MM.1S (cell line): Measurements from ENCODE around the gene VSTM4.

Experiments used
- DNase-seq: peaks from one replicate; pipeline ENCODE4 v3.0.0-alpha.2; 2015
- H2AFZ ChIP-seq: fragments of 300-600 bp; sonication (generic); 2 replicates; pipeline ENCODE4 v1.6.0; 2016; ENCODE audit warnings: antibody characterized with exemption, low read length
- H3F3A ChIP-seq: fragments of 300-600 bp; sonication (generic); 2 replicates; pipeline ENCODE4 v1.6.1; 2016; ENCODE audit warnings: mild to moderate bottlenecking, antibody characterized with exemption, low read length, moderate library complexity, mixed read lengths; ENCODE audit not compliant: insufficient read depth
- H3K27ac ChIP-seq: fragments of 300-600 bp; sonication (generic); 2 replicates; pipeline ENCODE4 v1.5.1; 2016; ENCODE audit warnings: mild to moderate bottlenecking, low read length
- H3K27me3 ChIP-seq: fragments of 300-600 bp; sonication (generic); replicated peaks from 2 replicates; pipeline ENCODE4 v1.6.0; 2016; ENCODE audit warnings: low read length; ENCODE audit not compliant: insufficient read depth
- H3K36me3 ChIP-seq: fragments of 300-600 bp; sonication (generic); replicated peaks from 2 replicates; pipeline ENCODE4 v1.6.1; 2016; ENCODE audit warnings: mild to moderate bottlenecking, low read length, mixed read lengths; ENCODE audit not compliant: insufficient read depth
- H3K4me1 ChIP-seq: fragments of 300-600 bp; sonication (generic); 2 replicates; pipeline ENCODE4 v1.6.1; 2016; ENCODE audit warnings: low read length, mixed read lengths
- H3K4me2 ChIP-seq: fragments of 300-600 bp; sonication (generic); 2 replicates; pipeline ENCODE4 v1.6.0; 2016; ENCODE audit warnings: low read depth, low read length
- H3K4me3 ChIP-seq: fragments of 300-600 bp; sonication (generic); 2 replicates; pipeline ENCODE4 v1.5.1; 2016; ENCODE audit warnings: low read length, mixed read lengths
- H3K79me2 ChIP-seq: fragments of 300-600 bp; sonication (generic); 2 replicates; pipeline ENCODE4 v1.6.1; 2016; ENCODE audit warnings: mixed run types, low read length, mixed read lengths
- H3K9ac ChIP-seq: fragments of 300-600 bp; sonication (generic); 2 replicates; pipeline ENCODE4 v1.6.1; 2016; ENCODE audit warnings: low read length, mixed read lengths
- H3K9me2 ChIP-seq: fragments of 300-600 bp; sonication (generic); replicated peaks from 2 replicates; pipeline ENCODE4 v1.6.1; 2016; ENCODE audit warnings: mild to moderate bottlenecking, low read length, mixed read lengths; ENCODE audit not compliant: insufficient read depth
- H3K9me3 ChIP-seq: fragments of 300-600 bp; sonication (generic); replicated peaks from 2 replicates; pipeline ENCODE4 v1.6.1; 2016; ENCODE audit warnings: mild to moderate bottlenecking, low read length, mixed read lengths; ENCODE audit not compliant: insufficient read depth
- H4K20me1 ChIP-seq: fragments of 300-600 bp; sonication (generic); 2 replicates; pipeline ENCODE4 v1.6.1; 2016; ENCODE audit warnings: mild to moderate bottlenecking, low read length, moderate library complexity, mixed read lengths; ENCODE audit not compliant: insufficient read depth
- CTCF ChIP-seq: fragments of 300-600 bp; sonication (generic); IDR thresholded peaks from 2 replicates; pipeline ENCODE4 v1.5.1; 2016; ENCODE audit warnings: antibody characterized with exemption, low read length, mixed read lengths
- EZH2 ChIP-seq: fragments of 300-600 bp; sonication (generic); optimal IDR thresholded peaks from 2 replicates; pipeline ENCODE3; 2017; ENCODE audit warnings: low read depth, mild to moderate bottlenecking, antibody characterized with exemption, low read length, mixed read lengths
- EZH2phosphoT487 ChIP-seq: fragments of 300-600 bp; sonication (generic); IDR thresholded peaks from 2 replicates; pipeline ENCODE4 v1.6.1; 2018; ENCODE audit warnings: antibody characterized with exemption, low read length

VSTM4 gene

GRCh38 chr10:49050906-49051305 is 64.4 kb downstream of the VSTM4 start:
- no peak overlapping the region for H2AFZ ChIP-seq
- H3K36me3 ChIP-seq: no peaks in the 10 kb centered on the region
- no peaks in the 10 kb centered on the region for H3K79me2 ChIP-seq
- H3K4me2 ChIP-seq: no peak overlapping the region
- no peaks in the 10 kb centered on the region for H4K20me1 ChIP-seq
- H3K9me3 ChIP-seq: no peaks in the 10 kb centered on the region
- H3K27me3 ChIP-seq: no peaks in the 10 kb centered on the region
- no peak overlapping the region for H3K27ac ChIP-seq
- DNase-seq: no peak
- peaks cover 5% of the 10 kb centered on the region; the same call in 1 of the 2 replicates for H3F3A ChIP-seq
- H3K9ac ChIP-seq: no peak overlapping the region
- TF ChIP-seq EZH2 (no peak), CTCF (no peak), EZH2phosphoT487 (no peak)
- H3K4me3 ChIP-seq: no peak overlapping the region
- H3K4me1 ChIP-seq: peaks cover 18% of the 10 kb centered on the region
- H3K9me2 ChIP-seq: no peaks in the 10 kb centered on the region

- Histone ChIP-seq H3K27me3 (no peaks in the 10 kb centered on the region), H3F3A (peaks cover 5% of the 10 kb centered on the region; the same call in 1 of the 2 replicates), H3K9me2 (no peaks in the 10 kb centered on the region), H3K36me3 (no peaks in the 10 kb centered on the region), H3K27ac (no peak overlapping the region), H3K4me1 (peaks cover 18% of the 10 kb centered on the region), H3K9ac (no peak overlapping the region), H2AFZ (no peak overlapping the region), H3K4me3 (no peak overlapping the region), H3K79me2 (no peaks in the 10 kb centered on the region), H3K9me3 (no peaks in the 10 kb centered on the region), H3K4me2 (no peak overlapping the region), H4K20me1 (no peaks in the 10 kb centered on the region)
- DNase-seq: no peak
- TF ChIP-seq EZH2phosphoT487 (no peak), CTCF (no peak), EZH2 (no peak)
These were observed 65.0 kb downstream of the VSTM4 start for GRCh38 chr10:49050366-49050765.

- Histone ChIP-seq H2AFZ (no peak overlapping the region), H3K27ac (no peak overlapping the region), H3K36me3 (no peaks in the 10 kb centered on the region), H3K79me2 (no peaks in the 10 kb centered on the region), H3K4me2 (no peak overlapping the region), H4K20me1 (no peaks in the 10 kb centered on the region), H3K9ac (no peak overlapping the region), H3K4me1 (peaks cover 18% of the 10 kb centered on the region), H3K27me3 (no peaks in the 10 kb centered on the region), H3K4me3 (no peak overlapping the region), H3K9me2 (no peaks in the 10 kb centered on the region), H3F3A (peaks cover 5% of the 10 kb centered on the region; the same call in 1 of the 2 replicates), H3K9me3 (no peaks in the 10 kb centered on the region)
- TF ChIP-seq CTCF: no peak
- no peak for TF ChIP-seq EZH2
- TF ChIP-seq EZH2phosphoT487: no peak
- DNase-seq: no peak
These were observed 65.7 kb downstream of the VSTM4 start for GRCh38 chr10:49049660-49050059.
